AG08395 (cell line): ENCODE results near the gene LRRC8D.
A peak's percentile ranks its signal among the peaks of the same experiment; 100 is the strongest.

Experiments
- DNase-seq: peaks from one replicate; pipeline ENCODE4 v3.0.0; 2012; ENCODE audit warnings: mixed read lengths, low spot score

LRRC8D gene

DNA sequence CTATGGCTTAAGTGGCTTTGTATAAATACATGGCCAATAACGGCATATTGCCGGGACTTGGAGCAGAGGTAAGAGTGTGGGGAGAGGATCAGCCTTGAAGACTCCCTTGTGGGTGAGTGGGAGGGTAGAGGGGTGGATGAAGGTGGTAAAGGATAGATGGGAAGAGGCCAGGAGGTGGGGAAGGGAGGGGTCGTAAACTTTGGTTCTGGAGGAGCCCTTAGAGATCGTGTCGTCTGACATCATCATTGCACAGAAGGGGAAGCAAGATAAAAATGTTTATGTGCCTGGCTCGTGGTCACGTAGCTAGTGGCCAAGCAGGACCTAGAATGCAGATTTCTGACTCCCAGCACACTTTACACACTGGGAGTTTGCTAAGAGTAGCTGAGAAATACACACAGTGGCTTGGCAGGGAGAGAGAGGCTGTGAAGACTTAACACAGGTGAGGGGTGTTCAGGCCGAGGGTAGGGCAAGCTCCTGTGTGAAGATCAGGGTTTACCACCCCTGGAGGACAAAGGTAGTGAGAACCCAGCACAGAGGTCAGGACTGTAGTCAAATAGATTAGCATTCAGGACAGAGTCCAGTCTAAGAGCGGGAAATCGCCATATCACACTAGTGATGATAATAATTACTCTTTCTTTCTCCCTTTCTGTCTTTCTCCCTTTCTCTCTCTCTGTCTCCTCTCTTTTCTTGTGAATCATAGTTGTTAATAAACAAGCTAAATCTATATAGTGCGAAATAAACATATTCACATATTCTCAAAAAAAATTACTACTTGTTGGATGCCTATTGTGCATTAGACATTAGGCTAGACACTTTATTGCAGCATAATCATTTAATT is 75.5 kb downstream of the LRRC8D start:
- DNase-seq, result no peak

DNA sequence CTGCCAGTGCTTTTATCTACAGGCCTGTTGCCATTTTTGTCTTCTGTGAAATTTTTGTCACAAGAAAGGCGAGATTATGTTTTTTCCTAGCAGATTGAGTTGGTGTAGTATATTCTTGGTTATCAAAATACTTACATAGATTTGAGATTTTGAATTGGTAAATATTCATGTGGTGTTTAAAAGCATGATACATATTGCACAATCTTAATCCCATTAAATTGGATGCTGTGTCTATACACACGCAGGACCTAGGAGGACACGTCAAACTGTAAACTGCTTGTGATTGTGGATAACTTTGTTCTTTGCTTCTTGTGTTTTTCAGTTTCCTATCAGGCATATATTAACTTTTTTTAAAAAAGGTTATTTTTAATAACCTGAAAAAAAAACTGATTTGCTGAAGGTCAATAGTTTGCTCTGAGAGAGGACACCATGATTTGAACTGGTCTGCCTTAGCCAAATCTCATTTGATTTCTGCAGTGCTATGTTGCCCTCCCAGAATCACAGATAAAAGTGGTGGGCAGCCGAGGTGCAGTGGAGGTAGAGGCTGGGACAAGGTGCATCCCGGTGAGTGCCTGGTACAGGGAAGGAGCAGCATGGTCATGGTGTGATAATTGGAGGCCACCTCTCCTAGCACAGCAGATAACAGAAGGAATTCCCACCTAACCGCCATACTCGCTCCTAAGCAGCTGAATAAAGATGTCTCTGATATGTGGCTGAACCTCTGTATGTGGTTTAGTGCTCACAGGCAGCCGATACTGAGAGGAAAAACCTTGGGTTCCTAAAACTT is 76.7 kb downstream of the LRRC8D start:
- no peak for DNase-seq

DNA sequence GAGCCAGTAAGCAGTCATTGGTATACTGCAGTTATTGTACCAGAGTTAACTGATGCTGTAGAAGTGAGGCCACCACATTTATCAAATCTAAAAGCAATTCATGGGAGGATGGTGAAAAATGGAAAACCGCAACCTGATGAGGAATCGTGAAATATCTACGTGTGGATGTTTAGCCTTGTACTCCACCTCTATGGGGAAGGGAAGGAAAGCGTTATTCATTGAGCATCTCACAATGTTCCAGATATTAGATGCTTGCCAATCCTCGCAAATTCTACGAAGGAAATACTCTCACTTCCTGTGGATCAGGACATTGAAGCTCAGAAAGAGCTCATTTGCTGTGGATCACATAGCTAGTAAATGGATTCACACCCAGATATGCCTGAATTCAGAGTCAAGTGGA is 77.3 kb downstream of the LRRC8D start:
- DNase-seq, result no peak

DNA sequence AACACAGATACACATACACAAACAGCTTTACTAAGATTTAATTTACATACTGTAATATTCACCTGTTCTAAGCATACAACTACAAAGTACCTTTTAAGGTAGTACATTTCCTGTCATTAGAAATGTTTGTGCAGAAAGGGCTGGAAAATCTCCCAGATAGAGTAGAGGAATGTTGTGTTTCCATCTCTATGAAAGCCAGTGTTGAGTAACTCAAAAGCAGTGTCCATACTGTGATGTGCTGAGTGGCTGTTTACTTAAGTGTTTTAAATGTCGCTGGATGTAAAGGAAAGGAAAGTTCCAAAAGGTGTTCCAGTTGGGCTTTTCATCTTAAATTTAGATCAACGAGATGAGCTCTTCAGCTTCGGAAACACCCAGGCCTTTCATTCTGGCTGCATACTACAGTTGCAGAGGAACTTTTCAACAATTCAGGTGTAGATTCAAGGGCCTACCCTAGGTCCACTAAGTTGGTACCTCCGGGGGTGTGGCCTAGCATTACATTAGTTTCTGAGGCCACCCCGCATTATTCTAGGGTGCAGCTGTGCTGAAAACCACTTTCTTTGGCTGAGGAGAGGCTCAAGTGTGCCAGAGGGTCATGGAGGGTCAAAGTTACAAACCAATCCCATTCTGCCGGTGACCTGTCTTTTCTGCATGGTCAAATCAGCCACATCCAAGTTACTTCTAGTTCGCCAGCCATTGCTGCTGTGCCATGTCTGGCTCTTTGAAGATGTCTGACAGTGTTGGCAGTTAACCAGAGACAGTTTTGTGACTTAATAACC is 78.1 kb downstream of the LRRC8D start:
- DNase-seq, result no peak

DNA sequence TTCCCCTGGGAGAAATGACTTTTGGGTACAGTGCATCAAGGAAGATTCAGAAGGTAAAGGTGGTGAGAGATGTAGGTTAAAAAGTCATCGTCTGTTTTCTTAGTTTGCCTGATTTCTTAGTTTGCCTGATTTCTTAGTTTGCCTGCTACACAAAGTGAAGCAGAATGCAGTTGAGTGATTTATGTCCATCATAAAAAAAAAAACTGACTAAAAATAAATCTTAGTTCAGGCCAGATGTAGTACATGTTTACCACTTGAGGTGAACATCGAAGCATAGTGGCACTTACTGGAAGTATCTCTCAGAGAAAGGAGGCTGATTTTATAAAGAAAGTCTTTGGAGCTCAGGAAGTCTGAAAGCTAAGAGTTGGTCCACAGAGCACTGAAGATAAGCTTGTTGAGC is 79.5 kb downstream of the LRRC8D start:
- DNase-seq, result no peak

DNA sequence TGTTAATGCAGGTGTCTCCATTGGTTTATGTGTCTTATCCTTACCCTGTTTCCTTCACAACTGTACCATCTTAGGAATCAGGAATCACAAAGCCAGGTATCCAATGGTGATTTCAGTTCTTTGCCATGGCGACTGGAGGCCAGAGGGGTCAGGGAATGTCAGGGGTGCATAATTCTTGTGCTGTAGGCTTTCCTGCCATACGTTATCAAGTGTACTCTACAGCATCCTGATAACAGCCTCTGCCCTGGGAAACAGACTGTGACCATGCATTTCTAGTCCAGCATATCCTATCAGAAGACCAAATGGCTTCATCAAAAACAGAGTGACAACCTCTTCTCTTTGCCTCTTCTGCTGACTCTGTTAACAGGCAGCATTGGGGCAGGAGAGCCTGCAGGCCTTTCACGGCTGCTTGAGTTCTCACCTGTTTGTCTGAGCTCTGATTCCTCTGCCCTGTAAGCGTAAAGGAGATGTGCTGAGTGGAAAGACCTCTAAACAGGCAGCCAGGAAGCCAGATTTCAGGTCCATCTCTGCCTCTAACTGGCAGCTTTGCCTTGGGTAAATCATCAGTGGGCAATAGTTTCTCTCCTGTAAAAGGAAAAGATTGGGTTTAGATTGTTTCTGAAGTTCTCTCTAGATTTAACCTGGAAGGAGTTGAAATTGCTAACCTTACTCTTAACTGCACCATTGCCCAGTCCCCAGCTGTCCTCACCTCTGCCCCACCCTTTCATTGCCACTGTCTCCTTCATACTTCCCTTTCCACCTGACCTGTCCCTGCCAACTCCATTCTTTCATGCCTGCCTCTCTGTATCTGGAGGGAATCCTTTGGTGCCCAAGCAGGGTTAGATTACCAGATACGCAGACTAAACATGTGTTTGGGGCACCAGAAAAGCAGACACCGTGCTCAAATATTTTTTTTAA is 80.2 kb downstream of the LRRC8D start:
- DNase-seq, result no peak

GRCh38 chr1:89901957-89902669 is 81.3 kb downstream of the LRRC8D start:
- DNase-seq, result no peak

DNA sequence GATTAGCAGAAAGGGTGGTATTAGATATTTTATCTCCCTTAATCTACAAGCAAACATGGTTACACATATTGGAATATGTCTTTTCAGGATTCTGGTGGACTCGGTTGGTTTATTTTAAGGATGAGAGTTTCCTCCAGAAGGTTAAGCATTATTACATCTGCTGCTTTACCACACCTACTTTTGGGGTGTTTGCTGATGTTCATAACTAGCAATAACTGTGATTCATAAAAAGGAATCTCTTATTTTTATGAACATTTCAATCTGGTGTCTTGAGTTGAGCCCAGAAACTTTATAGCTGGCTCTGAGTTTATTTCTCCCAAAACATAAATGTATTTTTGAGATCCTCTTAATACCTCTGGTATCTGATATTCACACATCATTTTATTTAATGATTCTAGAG is 82.7 kb downstream of the LRRC8D start:
- no peak for DNase-seq

- DNase-seq, result no peak
These were observed 83.6 kb downstream of the LRRC8D start for GRCh38 chr1:89904219-89904980.

DNA sequence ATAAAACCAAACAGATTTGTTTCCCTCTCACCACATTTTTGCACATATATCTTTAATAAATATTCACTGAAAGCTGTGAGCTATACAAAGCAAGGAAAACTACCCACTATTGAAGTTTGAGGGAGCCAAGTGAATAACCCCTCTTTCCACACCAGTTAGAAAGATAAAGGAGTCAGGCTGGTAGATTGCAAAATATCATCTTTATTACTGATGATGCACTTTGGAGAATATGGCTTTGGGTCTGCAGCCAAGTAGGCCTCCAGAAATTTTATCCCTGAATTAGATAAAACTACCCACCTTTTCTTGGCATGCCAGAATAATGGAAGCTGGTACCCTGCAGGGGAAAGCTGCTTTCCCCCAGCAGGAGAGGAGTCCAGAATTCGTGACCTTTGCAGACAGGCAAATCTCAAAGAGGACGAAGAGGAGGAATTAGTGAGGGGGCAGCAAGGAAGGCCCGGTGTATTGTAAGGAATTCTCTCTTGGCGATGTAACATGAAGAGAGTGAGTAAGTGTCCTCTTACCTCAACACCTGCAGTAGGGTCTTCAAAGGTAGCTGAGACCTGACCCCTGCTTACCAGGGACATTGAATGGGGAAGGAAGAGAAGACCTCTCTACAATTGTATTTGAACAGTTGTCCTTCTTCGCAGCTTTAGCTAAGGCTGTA is 84.7 kb downstream of the LRRC8D start:
- no peak for DNase-seq

DNA sequence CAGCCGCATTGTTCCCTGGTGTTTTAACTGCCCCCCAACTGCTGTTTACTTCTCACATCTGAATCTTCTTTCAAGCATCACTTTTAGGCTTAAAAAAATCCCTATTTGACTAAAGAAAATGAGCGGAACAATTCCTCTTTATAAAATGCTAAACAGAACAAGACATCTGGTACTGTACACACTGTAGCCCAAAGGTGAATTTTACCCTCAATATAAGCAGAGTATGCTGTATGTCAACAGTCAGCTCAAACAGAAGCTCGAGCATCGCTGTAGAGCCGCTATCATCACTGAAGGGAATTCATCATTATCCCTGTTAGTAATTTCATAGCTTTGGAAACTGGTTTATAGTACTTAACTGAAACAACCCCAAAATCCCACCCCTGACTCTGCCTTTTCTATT is 85.3 kb downstream of the LRRC8D start:
- no peak for DNase-seq

DNA sequence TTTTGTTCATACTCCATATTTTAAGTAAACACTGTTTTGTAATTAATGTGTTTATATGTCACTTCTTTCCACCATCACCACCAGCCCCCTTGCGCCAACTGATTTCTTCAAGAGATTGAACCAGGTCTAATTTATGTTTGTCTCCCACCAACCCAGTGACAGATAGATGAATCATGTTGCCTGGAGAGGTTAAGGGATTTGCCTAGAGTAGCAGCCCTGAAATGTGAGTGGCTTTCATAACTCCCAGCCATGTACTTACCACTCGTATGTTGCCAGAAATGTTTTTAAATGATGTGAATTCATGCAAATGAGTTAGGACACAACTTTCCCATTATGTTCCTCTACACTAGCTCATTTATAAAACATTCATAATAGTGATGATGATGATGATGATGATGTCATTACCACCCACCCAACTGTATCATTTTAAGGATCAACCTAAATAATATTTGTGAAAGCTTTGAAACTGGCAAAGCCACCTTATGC is 86.9 kb downstream of the LRRC8D start:
- DNase-seq, result peak; percentile 31

GRCh38 chr1:89908273-89908671 is 87.4 kb downstream of the LRRC8D start:
- no peak for DNase-seq

- DNase-seq, result peak; percentile 46
These were observed 88.0 kb downstream of the LRRC8D start for GRCh38 chr1:89908672-89909436.

DNA sequence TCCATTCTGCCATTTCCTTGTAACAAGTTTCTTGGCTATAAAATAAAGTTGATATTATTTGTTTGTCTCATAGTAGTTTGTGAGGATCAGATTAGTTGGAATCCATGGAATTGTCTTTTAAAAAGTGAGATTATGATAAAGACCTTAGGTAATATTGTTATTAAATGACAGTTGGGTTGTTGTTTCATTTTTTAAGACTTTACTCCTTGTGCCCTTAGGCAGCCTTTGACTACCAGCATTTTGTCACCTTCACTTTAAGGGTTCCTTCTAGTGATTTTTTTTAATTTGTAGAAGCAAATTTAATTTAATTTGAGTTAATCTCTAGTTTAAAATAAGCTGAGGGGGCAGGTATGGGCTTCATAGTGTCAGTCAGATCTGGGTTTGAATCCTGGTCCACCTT is 89.4 kb downstream of the LRRC8D start:
- no peak for DNase-seq

GRCh38 chr1:89910780-89911179 is 89.9 kb downstream of the LRRC8D start:
- DNase-seq, result peak; percentile 40

- DNase-seq, result no peak
These were observed 90.6 kb downstream of the LRRC8D start for GRCh38 chr1:89911191-89911991.

DNA sequence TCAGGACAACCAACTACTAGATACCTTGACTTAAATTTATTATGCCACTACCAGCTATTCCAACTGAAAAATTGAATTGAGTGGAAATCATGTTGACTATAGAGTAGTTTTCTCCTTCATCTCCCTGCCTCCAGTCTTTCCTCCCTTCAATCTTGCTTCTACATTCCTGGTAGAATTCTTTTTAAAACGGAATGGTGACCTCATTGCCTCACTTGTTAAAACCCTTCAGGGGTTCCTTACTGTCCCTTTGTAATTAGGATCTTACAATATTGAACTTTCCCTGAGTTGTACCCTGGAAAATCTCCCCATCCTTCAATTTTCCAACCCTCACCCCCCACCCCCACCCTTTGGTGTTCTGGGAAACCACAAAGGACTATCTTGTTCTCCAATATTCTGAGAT is 91.2 kb downstream of the LRRC8D start:
- DNase-seq, result no peak
